Keratinocyte (primary cell): ENCODE measurements around the gene CDH12. TPM values are rescaled to one million over a fixed set of nuclear protein-coding genes. Genes with fewer than 3 reads are reported as not detected.

ENCODE experiments used
- DNase-seq: peaks from one replicate; pipeline ENCODE4 v3.0.0-alpha.2; 2011; ENCODE audit warnings: low read depth, missing footprints, low spot score
- FAIRE-seq: peaks from 2 replicates; lab custom pipeline; 2011; peaks lifted over from hg19 to GRCh38; lab: Jason Lieb, UNC
- H2AFZ ChIP-seq: 2 replicates; pipeline ENCODE4 v1.6.0; 2012; ENCODE audit warnings: low read length, control low read depth, inconsistent platforms; ENCODE audit not compliant: control insufficient read depth
- H3K27ac ChIP-seq: 2 replicates; pipeline ENCODE4 v1.5.1; 2011; ENCODE audit warnings: low read length; ENCODE audit not compliant: control insufficient read depth, insufficient read depth
- H3K27me3 ChIP-seq: 3 replicates; pipeline ENCODE4 v1.6.0; 2011; ENCODE audit warnings: low read length; ENCODE audit not compliant: control insufficient read depth, insufficient read depth; ENCODE audit errors: extremely low read depth
- H3K36me3 ChIP-seq, 2 experiments: 2 replicates in 1 of 2; 3 replicates in 1 of 2; pipeline ENCODE4 v1.5.1; 2011; ENCODE audit warnings: low read length in 2 of 2, mild to moderate bottlenecking in 1 of 2; ENCODE audit not compliant: control insufficient read depth in 2 of 2, insufficient read depth in 2 of 2; ENCODE audit errors: extremely low read depth in 1 of 2
- H3K4me1 ChIP-seq: 3 replicates; pipeline ENCODE4 v1.5.1; 2011; ENCODE audit warnings: low read length; ENCODE audit not compliant: control insufficient read depth, insufficient read depth; ENCODE audit errors: extremely low read depth
- H3K4me2 ChIP-seq: 3 replicates; pipeline ENCODE4 v1.6.0; 2011; ENCODE audit warnings: low read depth, low read length; ENCODE audit not compliant: control insufficient read depth, insufficient read depth; ENCODE audit errors: extremely low read depth
- H3K4me3 ChIP-seq, 3 experiments: fragments of 200-600 bp in 1 of 3; sonication (generic) in 1 of 3; 2 replicates in 2 of 3; 3 replicates in 1 of 3; pipeline ENCODE4 v1.5.1; 2011 to 2016; ENCODE audit warnings: low read length in 3 of 3, mild to moderate bottlenecking in 3 of 3, control low read depth in 2 of 3, inconsistent platforms in 1 of 3, low read depth in 1 of 3, mixed read lengths in 1 of 3, mixed run types in 1 of 3, moderate library complexity in 1 of 3; ENCODE audit not compliant: control insufficient read depth in 2 of 3, insufficient read depth in 2 of 3; ENCODE audit errors: extremely low read depth in 1 of 3
- H3K79me2 ChIP-seq: 2 replicates; pipeline ENCODE4 v1.6.0; 2012; ENCODE audit warnings: low read length; ENCODE audit not compliant: control insufficient read depth, insufficient read depth
- H3K9ac ChIP-seq: 3 replicates; pipeline ENCODE4 v1.6.0; 2011; ENCODE audit warnings: low read length; ENCODE audit not compliant: control insufficient read depth, insufficient read depth; ENCODE audit errors: extremely low read depth
- H3K9me1 ChIP-seq: 3 replicates; pipeline ENCODE4 v1.6.0; 2011; ENCODE audit warnings: low read length; ENCODE audit not compliant: control insufficient read depth, insufficient read depth; ENCODE audit errors: extremely low read depth
- H3K9me3 ChIP-seq: 2 replicates; pipeline ENCODE4 v1.5.1; 2012; ENCODE audit warnings: low read depth, low read length; ENCODE audit not compliant: control insufficient read depth
- H4K20me1 ChIP-seq: 3 replicates; pipeline ENCODE4 v1.6.0; 2011; ENCODE audit warnings: low read length; ENCODE audit not compliant: control insufficient read depth, insufficient read depth; ENCODE audit errors: extremely low read depth
- EZH2 ChIP-seq: IDR thresholded peaks from one replicate; pipeline ENCODE4 v1.6.1; 2012; ENCODE audit warnings: inconsistent platforms, mild to moderate bottlenecking, low read length, moderate library complexity
- dilution Hi-C: fragments of 300-500 bp; cut with MboI; formaldehyde crosslinking; loops from one replicate; pipeline ENCODE4 v1.7.0; 2020; ENCODE audit warnings: low sequenced_read_pairs; ENCODE audit not compliant: extremely low pct_ligation_motif_present
- polyA plus RNA-seq, 5 experiments: library from polyadenylated mRNA; depleted of rRNA in 3 of 5; stranded (reverse) in 3 of 5; stranded (forward) in 1 of 5; unstranded in 1 of 5; fragments of >200 nt; gene quantifications; 1 replicate in 1 of 5; 2 replicates in 3 of 5; 3 replicates in 1 of 5; pipeline versions ENCODE4 v1.2.1 to v1.2.3, GENCODE V29; 2011 to 2012; ENCODE audit warnings: missing spikeins in 2 of 5, low read depth in 1 of 5, low replicate concordance in 1 of 5
- TF ChIP-seq, protein P1 (sequence below), 3 experiments: IDR thresholded peaks in 1 of 3; conservative IDR thresholded peaks in 1 of 3; optimal IDR thresholded peaks in 1 of 3; 2 replicates in 2 of 3; 3 replicates in 1 of 3; pipeline versions ENCODE3 to v1.5.1; 2011; ENCODE audit warnings: low read length in 3 of 3, mild to moderate bottlenecking in 3 of 3, moderate library complexity in 2 of 3, control low read depth in 1 of 3, inconsistent platforms in 1 of 3; ENCODE audit not compliant: insufficient read depth in 2 of 3; ENCODE audit errors: extremely low read depth in 1 of 3

The CDH12 gene
- polyA plus RNA-seq, 1 donor (not counting 4 experiments of a cell fraction or from before 2014, with no cell fraction given) = not detected

DNA sequence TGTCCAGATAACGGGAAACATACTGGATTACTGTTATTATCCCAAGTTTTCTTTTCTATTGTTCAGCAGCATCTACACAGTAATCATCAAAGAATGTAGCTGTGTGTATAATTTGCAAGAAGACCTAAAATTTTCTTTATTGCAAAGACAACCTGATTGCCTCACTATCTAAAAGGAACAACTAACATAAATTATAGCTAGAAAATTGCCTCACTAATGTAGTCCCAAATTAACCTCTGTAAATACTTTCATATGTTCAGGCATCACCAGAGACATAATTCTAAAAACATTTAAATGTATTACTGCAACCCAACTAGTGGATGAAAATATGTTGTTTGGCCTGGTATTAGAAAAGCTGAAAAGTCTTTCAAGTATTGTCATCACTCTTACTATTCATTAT lies 275.4 kb downstream of the CDH12 start:
- dilution Hi-C loops = no loop called here
- TF ChIP-seq EZH2 = no peak
- TF ChIP-seq, protein P1, sequence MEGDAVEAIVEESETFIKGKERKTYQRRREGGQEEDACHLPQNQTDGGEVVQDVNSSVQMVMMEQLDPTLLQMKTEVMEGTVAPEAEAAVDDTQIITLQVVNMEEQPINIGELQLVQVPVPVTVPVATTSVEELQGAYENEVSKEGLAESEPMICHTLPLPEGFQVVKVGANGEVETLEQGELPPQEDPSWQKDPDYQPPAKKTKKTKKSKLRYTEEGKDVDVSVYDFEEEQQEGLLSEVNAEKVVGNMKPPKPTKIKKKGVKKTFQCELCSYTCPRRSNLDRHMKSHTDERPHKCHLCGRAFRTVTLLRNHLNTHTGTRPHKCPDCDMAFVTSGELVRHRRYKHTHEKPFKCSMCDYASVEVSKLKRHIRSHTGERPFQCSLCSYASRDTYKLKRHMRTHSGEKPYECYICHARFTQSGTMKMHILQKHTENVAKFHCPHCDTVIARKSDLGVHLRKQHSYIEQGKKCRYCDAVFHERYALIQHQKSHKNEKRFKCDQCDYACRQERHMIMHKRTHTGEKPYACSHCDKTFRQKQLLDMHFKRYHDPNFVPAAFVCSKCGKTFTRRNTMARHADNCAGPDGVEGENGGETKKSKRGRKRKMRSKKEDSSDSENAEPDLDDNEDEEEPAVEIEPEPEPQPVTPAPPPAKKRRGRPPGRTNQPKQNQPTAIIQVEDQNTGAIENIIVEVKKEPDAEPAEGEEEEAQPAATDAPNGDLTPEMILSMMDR (optimal IDR thresholded peaks at IDR 0.05 in 1 of 3, IDR thresholded peaks at IDR 0.05 in 1 of 3, conservative IDR thresholded peaks at IDR 0.05 in 1 of 3; ENCODE audit: extremely low read depth in 1 of 3, insufficient read depth in 2 of 3, low read length in 3 of 3) = no peak
- no peak overlapping the region for H3K4me3 ChIP-seq
- no peaks in the 10 kb centered on the region for H3K27me3 ChIP-seq
- no peaks in the 10 kb centered on the region for H3K9me1 ChIP-seq
- DNase-seq (no peak), FAIRE-seq (no peak)
- no peaks in the 10 kb centered on the region for H3K36me3 ChIP-seq
- H2AFZ ChIP-seq = no peak overlapping the region
- H3K4me1 ChIP-seq = no peaks in the 10 kb centered on the region
- no peak overlapping the region for H3K27ac ChIP-seq
- no peaks in the 10 kb centered on the region for H3K9me3 ChIP-seq
- H4K20me1 ChIP-seq = no peaks in the 10 kb centered on the region
- no peaks in the 10 kb centered on the region for H3K79me2 ChIP-seq
- no peak overlapping the region for H3K4me2 ChIP-seq
- H3K9ac ChIP-seq = no peak overlapping the region

DNA sequence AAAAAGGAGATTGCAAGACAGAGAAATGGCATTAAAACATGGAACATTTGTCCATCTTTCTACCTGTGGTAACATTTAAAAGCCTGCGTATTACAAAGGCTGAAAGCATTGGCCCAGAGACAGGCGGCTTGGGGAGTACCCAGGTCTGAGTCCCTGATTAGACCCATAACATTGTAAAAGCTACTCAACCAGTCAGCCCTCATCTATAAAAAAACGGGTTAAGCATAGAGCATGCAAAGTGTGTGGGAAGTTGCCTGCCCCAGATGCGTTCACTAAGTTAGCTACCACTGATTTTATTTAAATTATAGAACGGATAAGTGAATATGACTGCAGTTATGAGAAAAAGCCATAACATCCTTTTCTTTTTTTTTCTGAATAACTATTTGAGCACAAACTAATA lies 276.1 kb downstream of the CDH12 start:
- no peaks in the 10 kb centered on the region for H3K4me1 ChIP-seq
- H3K4me2 ChIP-seq = no peak overlapping the region
- H4K20me1 ChIP-seq = no peaks in the 10 kb centered on the region
- dilution Hi-C loops = no loop called here
- H3K9ac ChIP-seq = no peak overlapping the region
- no peaks in the 10 kb centered on the region for H3K79me2 ChIP-seq
- no peak overlapping the region for H3K4me3 ChIP-seq
- H3K27me3 ChIP-seq = no peaks in the 10 kb centered on the region
- no peaks in the 10 kb centered on the region for H3K9me3 ChIP-seq
- H3K27ac ChIP-seq = no peak overlapping the region
- H2AFZ ChIP-seq = no peak overlapping the region
- no peaks in the 10 kb centered on the region for H3K9me1 ChIP-seq
- FAIRE-seq (no peak), DNase-seq (no peak)
- TF ChIP-seq, protein P1 (optimal IDR thresholded peaks at IDR 0.05 in 1 of 3, IDR thresholded peaks at IDR 0.05 in 1 of 3, conservative IDR thresholded peaks at IDR 0.05 in 1 of 3; ENCODE audit: extremely low read depth in 1 of 3, insufficient read depth in 2 of 3, low read length in 3 of 3) = no peak
- no peak for TF ChIP-seq EZH2
- H3K36me3 ChIP-seq = no peaks in the 10 kb centered on the region
